ENCODE measurements around the gene TMEM127. TPM values are rescaled to one million over a fixed set of nuclear protein-coding genes. Genes with fewer than 3 reads are reported as not detected.
"Not testable (repeated sequence)": the region's sequence is repeated elsewhere in the genome, so short reads cannot be mapped to it uniquely, and the experiment has no call there.

TMEM127 gene
- total RNA-seq, 1 experiment from 2014 or later = 25.5 TPM

DNA sequence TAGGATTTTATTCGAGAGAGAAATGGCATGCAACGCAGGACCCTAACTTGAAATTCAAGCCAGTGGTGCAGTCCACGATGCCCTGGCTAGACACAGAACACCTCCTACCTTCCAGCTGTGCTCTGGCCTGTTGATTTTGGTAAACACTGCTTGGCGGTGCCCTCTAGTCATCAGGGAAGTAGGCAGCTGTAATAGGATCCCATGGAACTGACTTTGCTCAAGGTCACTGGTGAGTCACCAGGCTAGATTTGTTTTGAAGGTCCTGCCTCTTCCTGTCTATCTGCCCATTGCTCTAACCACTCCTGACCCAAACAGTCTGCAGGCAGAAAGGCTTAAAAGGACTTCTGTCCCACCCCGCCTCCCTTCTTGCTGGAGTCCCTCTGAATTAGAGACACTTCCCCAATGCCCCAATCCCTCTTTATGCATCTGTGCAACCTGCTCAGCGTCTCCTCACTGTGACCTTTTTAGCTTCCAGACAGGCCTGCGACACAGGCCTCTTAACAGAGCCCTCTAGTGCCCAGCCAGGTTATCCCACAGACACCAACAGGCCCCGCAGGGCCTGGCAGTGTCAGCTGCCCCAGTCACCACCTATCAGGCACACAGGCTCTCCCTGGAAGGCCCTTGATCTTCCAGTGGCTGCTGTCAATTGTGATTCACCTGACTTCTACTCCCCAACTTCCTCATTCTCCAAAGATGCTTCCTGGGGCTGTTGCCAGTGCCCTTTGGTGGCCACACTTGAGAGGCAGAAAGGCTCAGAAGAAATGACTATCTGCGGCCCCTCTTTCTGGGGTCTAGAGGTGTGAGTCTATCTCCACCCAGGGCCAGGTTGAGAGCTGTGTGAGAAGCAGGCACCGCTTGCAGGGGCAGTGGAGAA lies 5.2 kb downstream of the TMEM127 start:
- Histone ChIP-seq H3K4me1 (ENCODE audit: insufficient read depth, low read length, poor library complexity, severe bottlenecking) (no peaks in the 10 kb centered on the region), H3K36me3 (ENCODE audit: insufficient read depth, low read length, poor library complexity, severe bottlenecking) (peaks cover under 1% of the 10 kb centered on the region), H3K4me3 (ENCODE audit: low read depth, low read length, poor library complexity, severe bottlenecking) (no peak overlapping the region), H3K27ac (ENCODE audit: low read depth, low read length, poor library complexity, severe bottlenecking) (peak overlapping the region; percentile 13), H3K27me3 (replicated peaks; ENCODE audit: insufficient read depth, low read depth, low read length, poor library complexity) (no peaks in the 10 kb centered on the region), H3K9me3 (ENCODE audit: low read depth, low read length, poor library complexity, severe bottlenecking) (no peaks in the 10 kb centered on the region)
- ChIA-PET POLR2A (ENCODE audit: low non-redundant PET) (no interaction called here), CTCF (interaction anchor here (0.9 kb wide), 1 partner anchor 23 kb away, joined by 3 read pairs; no protein-coding TSS in a partner anchor)
- intact Hi-C loops (cut with micrococcal nuclease; ENCODE audit: unreplicated experiment) = loop anchor here (5.0 kb wide), 1 partner anchor 43 kb away; no protein-coding TSS in a partner anchor
- BruUV-seq (replicated peaks) = no TSS peak
- DNase-seq (ENCODE audit: low spot score) = no peak
- TF ChIP-seq, protein P1, sequence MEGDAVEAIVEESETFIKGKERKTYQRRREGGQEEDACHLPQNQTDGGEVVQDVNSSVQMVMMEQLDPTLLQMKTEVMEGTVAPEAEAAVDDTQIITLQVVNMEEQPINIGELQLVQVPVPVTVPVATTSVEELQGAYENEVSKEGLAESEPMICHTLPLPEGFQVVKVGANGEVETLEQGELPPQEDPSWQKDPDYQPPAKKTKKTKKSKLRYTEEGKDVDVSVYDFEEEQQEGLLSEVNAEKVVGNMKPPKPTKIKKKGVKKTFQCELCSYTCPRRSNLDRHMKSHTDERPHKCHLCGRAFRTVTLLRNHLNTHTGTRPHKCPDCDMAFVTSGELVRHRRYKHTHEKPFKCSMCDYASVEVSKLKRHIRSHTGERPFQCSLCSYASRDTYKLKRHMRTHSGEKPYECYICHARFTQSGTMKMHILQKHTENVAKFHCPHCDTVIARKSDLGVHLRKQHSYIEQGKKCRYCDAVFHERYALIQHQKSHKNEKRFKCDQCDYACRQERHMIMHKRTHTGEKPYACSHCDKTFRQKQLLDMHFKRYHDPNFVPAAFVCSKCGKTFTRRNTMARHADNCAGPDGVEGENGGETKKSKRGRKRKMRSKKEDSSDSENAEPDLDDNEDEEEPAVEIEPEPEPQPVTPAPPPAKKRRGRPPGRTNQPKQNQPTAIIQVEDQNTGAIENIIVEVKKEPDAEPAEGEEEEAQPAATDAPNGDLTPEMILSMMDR (conservative IDR thresholded peaks at IDR 0.05; ENCODE audit: low read depth, low read length) = 0 out of 2 replicates have a peak, but pooled peaks have one; percentile 13
- no peak for TF ChIP-seq EZH2 (IDR thresholded peaks at IDR 0.05; ENCODE audit: borderline replicate concordance, low read depth, low read length, poor library complexity, severe bottlenecking)

DNA sequence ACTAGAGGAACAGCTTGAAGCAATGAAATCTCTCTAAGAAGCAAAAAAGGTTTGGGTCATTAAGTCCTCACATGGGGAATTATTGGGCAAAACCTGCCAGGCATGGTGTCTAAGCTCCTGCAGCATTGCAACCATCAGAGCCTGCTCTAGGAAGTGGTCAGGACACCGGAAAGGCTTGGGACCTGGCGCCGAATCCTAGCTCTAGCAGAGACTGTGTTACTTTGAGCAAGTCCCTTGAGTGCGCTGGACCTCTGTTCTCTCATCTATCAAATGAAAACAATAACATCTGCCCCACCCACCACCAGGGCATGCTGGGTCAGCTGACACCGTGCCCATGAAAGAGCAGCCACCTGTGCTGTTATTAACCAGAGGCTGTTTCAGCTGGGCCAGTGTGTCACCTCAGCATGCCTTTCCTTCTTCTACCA lies 6.3 kb downstream of the TMEM127 start:
- BruUV-seq (replicated peaks) = no TSS peak
- no peak for DNase-seq (ENCODE audit: low spot score)
- intact Hi-C loops (cut with micrococcal nuclease; ENCODE audit: unreplicated experiment) = no loop called here
- Histone ChIP-seq H3K4me3 (ENCODE audit: low read depth, low read length, poor library complexity, severe bottlenecking) (no peak overlapping the region), H3K36me3 (ENCODE audit: insufficient read depth, low read length, poor library complexity, severe bottlenecking) (peaks cover 6% of the 10 kb centered on the region), H3K27ac (ENCODE audit: low read depth, low read length, poor library complexity, severe bottlenecking) (no peak overlapping the region), H3K9me3 (ENCODE audit: low read depth, low read length, poor library complexity, severe bottlenecking) (no peaks in the 10 kb centered on the region), H3K4me1 (ENCODE audit: insufficient read depth, low read length, poor library complexity, severe bottlenecking) (no peaks in the 10 kb centered on the region), H3K27me3 (replicated peaks; ENCODE audit: insufficient read depth, low read depth, low read length, poor library complexity) (no peaks in the 10 kb centered on the region)
- ChIA-PET CTCF (no interaction called here), POLR2A (ENCODE audit: low non-redundant PET) (no interaction called here)
- no peak for TF ChIP-seq EZH2 (IDR thresholded peaks at IDR 0.05; ENCODE audit: borderline replicate concordance, low read depth, low read length, poor library complexity, severe bottlenecking)
- TF ChIP-seq, protein P1 (conservative IDR thresholded peaks at IDR 0.05; ENCODE audit: low read depth, low read length) = no peak

- BruUV-seq (replicated peaks) = no TSS peak
- no peaks in the 10 kb centered on the region for H3K9me3 ChIP-seq (ENCODE audit: low read depth, low read length, poor library complexity, severe bottlenecking)
- ChIA-PET CTCF (no interaction called here), POLR2A (ENCODE audit: low non-redundant PET) (no interaction called here)
- no peaks in the 10 kb centered on the region for H3K4me1 ChIP-seq (ENCODE audit: insufficient read depth, low read length, poor library complexity, severe bottlenecking)
- H3K36me3 ChIP-seq (ENCODE audit: insufficient read depth, low read length, poor library complexity, severe bottlenecking) = peaks cover 11% of the 10 kb centered on the region
- no peak for DNase-seq (ENCODE audit: low spot score)
- H3K4me3 ChIP-seq (ENCODE audit: low read depth, low read length, poor library complexity, severe bottlenecking) = no peak overlapping the region
- intact Hi-C loops (cut with micrococcal nuclease; ENCODE audit: unreplicated experiment) = no loop called here
- H3K27ac ChIP-seq (ENCODE audit: low read depth, low read length, poor library complexity, severe bottlenecking) = no peak overlapping the region
- no peaks in the 10 kb centered on the region for H3K27me3 ChIP-seq (replicated peaks; ENCODE audit: insufficient read depth, low read depth, low read length, poor library complexity)
- TF ChIP-seq, protein P1 (conservative IDR thresholded peaks at IDR 0.05; ENCODE audit: low read depth, low read length) = no peak
- no peak for TF ChIP-seq EZH2 (IDR thresholded peaks at IDR 0.05; ENCODE audit: borderline replicate concordance, low read depth, low read length, poor library complexity, severe bottlenecking)
Measured at GRCh38 chr2:96258166-96259022, 7.4 kb downstream of the TMEM127 start.

GRCh38 chr2:96257744-96258143 lies 8.1 kb downstream of the TMEM127 start:
- H3K9me3 ChIP-seq (ENCODE audit: low read depth, low read length, poor library complexity, severe bottlenecking); POLR2A ChIA-PET (ENCODE audit: low non-redundant PET); CTCF ChIA-PET; H3K4me3 ChIP-seq (ENCODE audit: low read depth, low read length, poor library complexity, severe bottlenecking); H3K27me3 ChIP-seq (replicated peaks; ENCODE audit: insufficient read depth, low read depth, low read length, poor library complexity); BruUV-seq (replicated peaks); H3K4me1 ChIP-seq (ENCODE audit: insufficient read depth, low read length, poor library complexity, severe bottlenecking); DNase-seq (ENCODE audit: low spot score); H3K27ac ChIP-seq (ENCODE audit: low read depth, low read length, poor library complexity, severe bottlenecking); intact Hi-C loops (cut with micrococcal nuclease; ENCODE audit: unreplicated experiment): not testable (repeated sequence)
- peaks cover 11% of the 10 kb centered on the region for H3K36me3 ChIP-seq (ENCODE audit: insufficient read depth, low read length, poor library complexity, severe bottlenecking)
